ENCODE measurements around the gene EME1. TPM values are rescaled to one million over a fixed set of nuclear protein-coding genes. Genes with fewer than 3 reads are reported as not detected.
"Not testable (repeated sequence)": the region's sequence is repeated elsewhere in the genome, so short reads cannot be mapped to it uniquely, and the experiment has no call there.

Gene EME1
- total RNA-seq, 3 donors from 2014 or later: 0.29 to 2.0 (median 0.64) TPM

- DNase-seq (ENCODE audit: low spot score in 2 of 2): peak; percentile 78 to 89
- peak within 1 kb of the TSS; percentile 86 to 90 for H3K27ac ChIP-seq
These were observed 24.3 kb downstream of the EME1 start, which contains the start of gene LRRC59 for GRCh38 chr17:50397111-50397918. Gene LRRC59, minus strand, starts transcription at chr17:50397523. Its CDS starts 206 bp downstream, at chr17:50397317.

GRCh38 chr17:50397919-50398285 is 24.9 kb downstream of the EME1 start:
- no peak for DNase-seq (ENCODE audit: low spot score in 2 of 2)
- Histone ChIP-seq H3K4me3 (peak overlapping the region; percentile 90 to 99 (median 96)), H3K9me3 (no peaks in the 10 kb centered on the region), H3K27ac (peak overlapping the region; percentile 86 to 90), H3K36me3 (no peaks in the 10 kb centered on the region), H3K27me3 (no peaks in the 10 kb centered on the region), H3K4me1 (peaks cover 0 to 12% of the 10 kb centered on the region in 2 donors)
- TF ChIP-seq POLR2A (IDR thresholded peaks at IDR 0.05): no peak
- TF ChIP-seq CTCF (IDR thresholded peaks at IDR 0.05): no peak
- no peak for TF ChIP-seq POLR2AphosphoS5 (IDR thresholded peaks at IDR 0.05)
- intact Hi-C loops (cut with DNase I; ENCODE audit: low total_unique reads): no loop called here

More at GRCh38 chr17:50397111-50397918, 24.3 kb downstream of the EME1 start, which contains the start of gene LRRC59:
- Histone ChIP-seq H3K4me1 (peaks cover 0 to 12% of the 10 kb centered on the region in 2 donors), H3K27me3 (no peaks in the 10 kb centered on the region), H3K36me3 (peaks cover 2% of the 10 kb centered on the region), H3K4me3 (peak within 1 kb of the TSS; percentile 90 to 99 (median 96)), H3K9me3 (no peaks in the 10 kb centered on the region)
- intact Hi-C loops (cut with DNase I; ENCODE audit: low total_unique reads): no loop called here
- TF ChIP-seq CTCF (IDR thresholded peaks at IDR 0.05) (peak; percentile 90 to 95 (median 91)), POLR2A (IDR thresholded peaks at IDR 0.05) (peak; percentile 62), POLR2AphosphoS5 (IDR thresholded peaks at IDR 0.05) (peak; percentile 87 to 95 (median 90))

DNA sequence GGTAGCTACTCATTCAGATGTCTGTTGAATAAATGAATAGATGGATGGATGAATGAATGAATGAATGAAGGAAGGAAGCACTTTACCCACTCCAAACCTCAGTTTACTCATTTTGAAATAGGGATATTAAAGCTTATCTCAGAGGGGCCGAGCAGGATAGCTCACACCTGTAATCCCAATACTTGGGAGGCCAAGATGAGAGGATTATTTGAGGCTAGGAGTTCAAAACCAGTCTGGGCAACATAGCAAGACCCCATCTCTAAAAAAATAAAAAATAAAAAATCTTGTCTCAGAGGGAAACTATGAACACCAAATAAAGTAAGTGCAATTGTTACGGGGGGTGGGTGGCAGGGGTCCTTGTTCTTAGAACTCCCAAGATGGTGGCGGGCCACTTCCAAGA is 25.6 kb downstream of the EME1 start:
- H3K4me3 ChIP-seq; H3K27ac ChIP-seq; H3K27me3 ChIP-seq; intact Hi-C loops (cut with DNase I; ENCODE audit: low total_unique reads); H3K36me3 ChIP-seq; H3K9me3 ChIP-seq; DNase-seq (ENCODE audit: low spot score in 2 of 2): not testable (repeated sequence)
- H3K4me1 ChIP-seq: peaks cover 0 to 12% of the 10 kb centered on the region in 2 donors

DNA sequence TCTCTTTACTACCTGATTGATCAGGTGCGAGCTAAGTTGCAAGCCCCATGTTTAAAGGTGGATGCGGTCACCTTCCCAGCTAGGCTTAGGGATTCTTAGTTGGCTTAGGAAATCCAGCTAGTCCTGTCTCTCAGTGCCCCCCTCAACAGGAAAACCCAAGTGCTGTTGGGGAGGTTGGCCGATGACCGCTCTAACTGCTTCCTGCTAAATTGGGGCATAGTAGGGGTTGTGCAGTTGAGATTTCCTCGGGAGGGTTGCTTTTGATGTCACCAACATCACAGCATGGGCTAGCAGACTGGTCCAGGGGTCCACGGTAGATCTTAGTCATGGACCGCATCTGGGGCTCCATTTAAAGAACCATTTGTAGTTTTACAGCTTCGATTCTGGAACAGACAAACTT is 26.6 kb downstream of the EME1 start:
- H3K9me3 ChIP-seq; DNase-seq (ENCODE audit: low spot score in 2 of 2); H3K4me3 ChIP-seq; H3K27me3 ChIP-seq; H3K36me3 ChIP-seq; intact Hi-C loops (cut with DNase I; ENCODE audit: low total_unique reads); H3K27ac ChIP-seq: not testable (repeated sequence)
- H3K4me1 ChIP-seq: peaks cover 0 to 12% of the 10 kb centered on the region in 2 donors

DNA sequence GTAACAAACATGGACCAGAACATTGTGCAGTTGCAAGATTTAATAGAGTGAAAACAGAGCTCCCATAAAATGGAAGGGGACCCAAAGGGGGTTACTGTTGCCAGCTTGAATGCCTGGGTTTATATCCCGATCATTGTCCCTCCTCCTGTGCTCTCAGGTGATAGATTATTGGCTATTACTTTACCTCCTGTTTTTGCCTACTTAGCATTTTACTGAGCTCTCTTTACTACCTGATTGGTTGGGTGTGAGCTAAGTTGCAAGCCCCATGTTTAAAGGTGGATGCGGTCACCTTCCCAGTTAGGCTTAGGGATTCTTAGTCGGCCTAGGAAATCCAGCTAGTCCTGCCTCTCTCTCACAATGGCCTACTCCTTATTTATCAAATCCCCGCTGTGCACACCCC is 32.3 kb downstream of the EME1 start:
- H3K4me1 ChIP-seq; H3K9me3 ChIP-seq; H3K36me3 ChIP-seq; H3K4me3 ChIP-seq; H3K27me3 ChIP-seq; DNase-seq (ENCODE audit: low spot score in 2 of 2); H3K27ac ChIP-seq; intact Hi-C loops (cut with DNase I; ENCODE audit: low total_unique reads): not testable (repeated sequence)

DNA sequence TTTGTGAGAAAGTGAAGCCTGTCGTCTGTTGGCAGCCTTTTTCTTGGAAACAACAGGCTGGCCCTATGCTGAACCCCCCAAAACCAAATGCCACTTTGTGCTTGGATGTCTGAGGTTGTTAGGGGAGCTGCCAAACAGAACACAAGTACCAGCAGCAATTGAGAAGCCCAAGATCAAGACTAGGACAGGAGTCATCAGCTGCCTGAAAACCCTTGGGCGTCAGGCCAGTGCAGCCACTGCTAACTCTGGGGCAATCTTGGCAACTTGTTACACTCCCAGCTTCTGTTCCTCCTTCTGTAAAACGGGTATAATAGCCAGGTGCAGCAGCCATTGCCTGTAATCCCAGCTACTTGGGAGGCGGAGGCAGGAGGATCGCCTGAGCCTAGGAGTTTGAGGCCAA is 33.5 kb downstream of the EME1 start:
- TF ChIP-seq POLR2A (IDR thresholded peaks at IDR 0.05) (no peak), CTCF (IDR thresholded peaks at IDR 0.05) (no peak)
- Histone ChIP-seq H3K4me3 (no peak overlapping the region), H3K36me3 (no peaks in the 10 kb centered on the region), H3K27ac (no peak overlapping the region), H3K27me3 (no peaks in the 10 kb centered on the region), H3K9me3 (no peaks in the 10 kb centered on the region), H3K4me1 (no peaks in the 10 kb centered on the region)
- no peak for DNase-seq (ENCODE audit: low spot score in 2 of 2)
- intact Hi-C loops (cut with DNase I; ENCODE audit: low total_unique reads): no loop called here
